Measurements from ENCODE around the gene NCAM2.
A peak's percentile ranks its signal among the peaks of the same experiment; 100 is the strongest.

Gene NCAM2

DNA sequence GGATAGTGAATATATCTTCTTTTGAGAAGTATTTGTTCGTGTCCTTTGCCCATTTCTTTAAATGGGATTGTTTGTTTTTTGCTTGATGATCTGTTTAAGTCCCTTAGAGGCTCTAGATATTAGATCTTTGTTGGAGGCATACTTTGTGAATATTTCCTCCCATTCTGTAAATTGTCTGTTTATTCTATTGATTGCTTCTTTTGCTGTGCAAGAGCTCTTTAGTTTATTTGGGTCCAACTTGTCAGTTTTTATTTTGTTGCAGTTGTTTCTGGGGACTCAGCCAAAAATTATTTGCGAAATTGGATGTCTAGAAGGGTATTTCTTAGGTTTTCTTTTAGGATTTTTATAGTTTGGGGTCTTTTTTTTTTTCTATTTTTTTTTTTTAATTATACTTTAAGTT is 302.8 kb downstream of the NCAM2 start:
- no peak overlapping the region for H3K27ac ChIP-seq

DNA sequence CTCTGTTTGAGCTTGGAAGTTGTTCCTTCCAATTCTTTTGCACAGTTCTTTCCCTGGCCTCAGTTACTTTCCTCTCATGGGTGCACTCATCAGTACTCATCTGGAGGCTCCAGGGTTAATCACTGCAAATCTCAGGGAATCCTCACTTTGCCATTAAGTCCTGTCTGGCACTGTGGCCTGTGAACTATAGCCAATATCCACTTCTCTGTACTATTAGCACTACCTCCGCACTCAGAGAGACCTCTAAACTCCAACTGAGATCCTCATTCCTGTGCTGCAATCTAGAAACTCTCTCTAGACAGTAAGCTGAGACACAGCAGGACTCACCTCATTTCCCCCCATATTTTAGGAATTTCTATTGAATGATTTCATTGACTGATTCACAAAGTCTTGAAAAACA is 311.3 kb downstream of the NCAM2 start:
- TF ChIP-seq, protein P1, sequence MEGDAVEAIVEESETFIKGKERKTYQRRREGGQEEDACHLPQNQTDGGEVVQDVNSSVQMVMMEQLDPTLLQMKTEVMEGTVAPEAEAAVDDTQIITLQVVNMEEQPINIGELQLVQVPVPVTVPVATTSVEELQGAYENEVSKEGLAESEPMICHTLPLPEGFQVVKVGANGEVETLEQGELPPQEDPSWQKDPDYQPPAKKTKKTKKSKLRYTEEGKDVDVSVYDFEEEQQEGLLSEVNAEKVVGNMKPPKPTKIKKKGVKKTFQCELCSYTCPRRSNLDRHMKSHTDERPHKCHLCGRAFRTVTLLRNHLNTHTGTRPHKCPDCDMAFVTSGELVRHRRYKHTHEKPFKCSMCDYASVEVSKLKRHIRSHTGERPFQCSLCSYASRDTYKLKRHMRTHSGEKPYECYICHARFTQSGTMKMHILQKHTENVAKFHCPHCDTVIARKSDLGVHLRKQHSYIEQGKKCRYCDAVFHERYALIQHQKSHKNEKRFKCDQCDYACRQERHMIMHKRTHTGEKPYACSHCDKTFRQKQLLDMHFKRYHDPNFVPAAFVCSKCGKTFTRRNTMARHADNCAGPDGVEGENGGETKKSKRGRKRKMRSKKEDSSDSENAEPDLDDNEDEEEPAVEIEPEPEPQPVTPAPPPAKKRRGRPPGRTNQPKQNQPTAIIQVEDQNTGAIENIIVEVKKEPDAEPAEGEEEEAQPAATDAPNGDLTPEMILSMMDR (conservative IDR thresholded peaks at IDR 0.05), result no peak
- H3K27ac ChIP-seq, result no peak overlapping the region

More for the DNA sequence above, 302.8 kb downstream of the NCAM2 start:
- TF ChIP-seq, protein P1 (conservative IDR thresholded peaks at IDR 0.05), result no peak

DNA sequence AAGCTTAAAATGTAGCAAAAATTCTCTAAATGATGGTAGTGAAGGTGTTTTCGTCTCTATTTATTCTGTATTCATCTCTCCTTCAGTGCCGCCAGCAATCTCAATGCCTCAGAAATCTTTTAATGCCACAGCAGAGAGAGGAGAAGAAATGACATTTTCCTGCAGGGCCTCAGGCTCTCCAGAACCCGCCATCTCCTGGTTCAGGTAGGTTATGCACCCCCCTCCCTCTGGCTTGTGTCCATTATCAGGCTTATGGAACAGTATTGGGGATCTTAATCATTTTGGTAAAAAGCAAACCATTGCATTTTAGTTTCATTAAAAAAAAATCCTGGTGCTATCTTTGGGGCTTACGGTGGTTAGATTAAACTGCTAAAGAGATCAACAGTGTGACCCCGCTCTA is 326.1 kb downstream of the NCAM2 start:
- TF ChIP-seq, protein P1 (conservative IDR thresholded peaks at IDR 0.05), result peak; percentile 58
- H3K27ac ChIP-seq, result no peak overlapping the region

DNA sequence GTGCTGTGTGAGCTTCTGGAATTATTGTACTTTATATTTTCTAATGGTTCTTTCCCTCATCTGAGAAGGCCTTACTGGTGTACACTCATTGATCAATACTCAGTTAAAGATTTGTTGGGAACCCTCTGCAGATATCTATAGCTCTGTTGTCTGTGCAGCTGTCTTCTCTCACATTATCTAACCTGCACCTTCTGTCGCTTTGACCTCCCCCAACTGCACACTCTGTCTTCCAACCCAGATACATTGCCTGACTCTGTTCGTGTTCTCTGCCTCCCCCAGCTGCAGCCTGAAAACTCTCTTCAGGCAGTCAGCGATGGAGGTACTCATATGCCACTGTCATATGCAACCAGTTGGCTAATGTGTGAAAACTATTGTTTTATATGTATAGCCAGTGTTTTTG is 334.3 kb downstream of the NCAM2 start:
- no peak overlapping the region for H3K27ac ChIP-seq
- TF ChIP-seq, protein P1 (conservative IDR thresholded peaks at IDR 0.05), result no peak

DNA sequence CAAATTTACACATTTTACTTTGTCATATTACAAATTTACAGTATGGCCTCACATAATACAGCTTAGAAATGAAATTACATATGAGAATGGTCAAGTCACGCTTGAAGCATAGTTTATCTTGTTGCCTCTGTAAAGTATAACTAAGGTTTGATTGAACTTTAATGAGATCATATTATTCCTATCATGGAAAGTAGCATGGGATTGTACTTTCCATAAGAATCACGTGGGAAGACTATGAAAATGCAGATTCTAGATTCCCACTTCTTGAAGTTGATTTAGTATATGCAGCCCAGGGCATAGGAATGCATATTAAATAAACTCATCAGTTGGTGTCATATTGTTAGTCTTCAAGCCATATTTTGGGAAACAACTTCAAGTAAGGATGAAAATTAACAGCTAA is 342.8 kb downstream of the NCAM2 start:
- no peak overlapping the region for H3K27ac ChIP-seq
- TF ChIP-seq, protein P1 (conservative IDR thresholded peaks at IDR 0.05), result no peak

DNA sequence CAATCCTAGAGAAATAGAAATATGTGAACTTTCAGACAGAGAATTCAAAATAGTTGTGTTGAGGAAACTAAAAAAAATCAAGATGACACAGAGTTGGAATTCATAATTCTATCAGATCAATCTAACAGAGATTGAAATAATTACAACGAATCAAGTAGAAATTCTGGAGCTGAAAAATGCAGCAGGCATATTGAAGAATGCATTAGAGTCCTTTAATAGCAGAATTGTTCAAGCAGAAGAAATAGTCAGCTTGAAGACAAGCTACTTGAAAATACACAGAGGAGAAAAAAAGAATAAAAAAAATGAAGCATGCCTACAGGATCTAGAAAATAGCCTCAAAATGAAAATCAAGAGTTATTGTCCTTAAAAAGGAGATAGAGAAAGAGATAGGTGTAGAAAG is 347.1 kb downstream of the NCAM2 start:
- TF ChIP-seq, protein P1 (conservative IDR thresholded peaks at IDR 0.05), result no peak

DNA sequence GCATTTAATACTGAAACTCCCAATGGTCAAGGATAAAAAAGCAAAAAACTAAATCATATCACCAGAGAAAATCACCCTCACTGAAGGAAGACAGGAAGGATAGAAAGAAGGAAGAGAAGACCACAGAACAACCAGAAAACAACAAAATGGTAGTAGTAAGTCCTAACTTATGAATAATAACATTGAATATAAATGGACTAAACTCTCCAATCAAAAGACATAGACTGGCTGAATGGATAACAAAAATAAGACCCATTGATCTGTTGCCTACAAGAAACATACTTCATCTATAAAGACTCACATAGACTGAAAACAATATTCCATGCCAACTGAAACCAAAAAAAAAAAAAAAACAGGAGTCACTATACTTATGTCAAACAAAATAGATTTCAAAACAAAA is 347.7 kb downstream of the NCAM2 start:
- TF ChIP-seq, protein P1 (conservative IDR thresholded peaks at IDR 0.05), result no peak
- H3K27ac ChIP-seq, result no peak overlapping the region

More for the DNA sequence above, 347.1 kb downstream of the NCAM2 start:
- no peak overlapping the region for H3K27ac ChIP-seq

DNA sequence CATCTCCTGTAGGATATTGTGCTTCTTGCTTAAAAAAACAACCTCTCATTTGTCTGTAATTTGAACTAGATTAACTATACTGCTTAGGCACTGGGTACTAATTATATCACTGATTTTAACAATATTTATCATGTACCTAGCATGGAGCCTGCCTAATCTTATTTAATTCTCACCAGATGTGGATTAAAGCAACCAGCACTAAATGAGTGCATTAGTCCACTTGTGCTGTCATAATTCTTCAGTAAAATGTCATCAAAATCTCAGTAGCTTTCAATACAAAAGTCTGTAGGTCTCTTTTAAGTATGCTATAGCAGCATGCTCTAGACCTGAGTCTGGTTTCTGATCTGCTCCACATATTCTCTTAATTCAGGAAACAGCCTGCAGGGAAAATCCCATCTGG is 368.1 kb downstream of the NCAM2 start:
- no peak overlapping the region for H3K27ac ChIP-seq
- TF ChIP-seq, protein P1 (conservative IDR thresholded peaks at IDR 0.05), result no peak
